Fibroblast of the aortic adventitia (primary cell): ENCODE results near the gene STUB1. TPM values are rescaled to one million over a fixed set of nuclear protein-coding genes. Genes with fewer than 3 reads are reported as not detected.

ENCODE experiments used
- DNase-seq: peaks from one replicate; pipeline ENCODE4 v3.0.0-alpha.2; 2010; ENCODE audit warnings: low read depth
- H3K4me3 ChIP-seq: 2 replicates; pipeline ENCODE4 v1.5.1; 2011; ENCODE audit warnings: low read depth, mild to moderate bottlenecking, control low read depth, low read length, moderate library complexity
- CTCF ChIP-seq: IDR thresholded peaks from 2 replicates; pipeline ENCODE4 v1.5.1; 2011; ENCODE audit warnings: mild to moderate bottlenecking, low read length, control low read depth, inconsistent platforms; ENCODE audit not compliant: insufficient read depth
- total RNA-seq: library from RNA; depleted of rRNA; stranded (reverse); fragments of >200 nt; gene quantifications from 2 replicates; pipeline ENCODE4 v1.2.3, GENCODE V29; 2012; ENCODE audit warnings: low replicate concordance

Gene STUB1
- total RNA-seq, 1 donor: 88.9 TPM

- DNase-seq: no peak
- no peak for TF ChIP-seq CTCF
Measured at GRCh38 chr16:670485-671352, 9.5 kb upstream of the STUB1 start.

DNA sequence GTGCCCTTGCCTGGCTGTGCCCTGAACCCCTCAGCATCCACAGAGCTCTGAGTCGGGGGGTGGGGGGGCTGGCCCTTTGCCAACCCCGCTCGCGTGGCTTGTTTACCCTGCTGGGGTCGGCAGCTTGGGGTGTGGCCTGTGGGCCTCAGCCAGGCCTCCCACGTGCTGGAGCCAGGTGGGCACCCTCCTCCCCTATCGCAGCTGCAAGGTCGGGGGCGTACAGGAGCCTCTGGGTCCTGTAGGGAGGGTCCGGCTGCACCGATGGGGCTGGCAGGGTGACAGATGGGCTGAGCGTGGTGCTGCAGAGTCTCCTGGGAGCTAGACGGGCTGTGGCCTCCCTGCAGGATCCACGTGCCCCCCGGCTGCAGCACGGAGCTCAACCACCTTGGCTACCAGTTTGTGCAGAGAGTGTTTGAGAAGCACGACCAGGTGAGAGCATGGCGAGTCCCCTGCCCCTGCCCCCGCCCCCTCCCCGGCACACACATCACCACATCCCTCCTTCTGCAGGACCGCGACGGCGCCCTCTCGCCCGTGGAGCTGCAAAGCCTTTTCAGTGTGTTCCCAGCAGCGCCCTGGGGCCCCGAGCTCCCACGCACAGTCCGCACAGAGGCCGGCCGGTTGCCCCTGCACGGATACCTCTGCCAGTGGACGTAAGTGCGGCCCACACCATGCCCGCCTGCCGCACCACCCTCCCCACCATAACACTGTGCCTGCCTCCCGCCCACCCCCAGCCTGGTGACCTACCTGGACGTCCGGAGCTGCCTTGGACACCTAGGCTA lies 8.7 kb upstream of the STUB1 start:
- TF ChIP-seq CTCF: no peak
- H3K4me3 ChIP-seq: no peak overlapping the region
- DNase-seq: no peak

More at GRCh38 chr16:670485-671352, 9.5 kb upstream of the STUB1 start:
- no peak overlapping the region for H3K4me3 ChIP-seq

DNA sequence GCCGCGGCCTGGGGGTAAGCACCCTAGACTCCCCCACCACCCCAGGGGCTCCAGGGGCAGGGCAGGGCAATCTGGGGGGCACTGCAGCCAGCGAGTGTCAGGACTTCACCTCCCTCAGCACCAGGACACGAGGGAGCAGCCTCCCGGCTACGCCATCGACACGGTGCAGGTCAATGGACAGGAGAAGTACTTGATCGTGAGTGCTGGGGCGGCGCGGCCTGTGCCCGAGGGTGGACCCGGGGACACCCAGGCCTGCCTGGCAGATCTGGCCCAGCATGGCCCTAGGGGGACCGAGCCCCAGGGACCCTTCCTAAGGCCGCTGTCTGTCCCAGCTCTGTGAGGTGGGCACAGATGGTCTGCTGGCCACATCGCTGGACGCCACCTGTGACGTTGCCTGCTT lies 7.8 kb upstream of the STUB1 start:
- DNase-seq: no peak
- no peak for TF ChIP-seq CTCF

DNA sequence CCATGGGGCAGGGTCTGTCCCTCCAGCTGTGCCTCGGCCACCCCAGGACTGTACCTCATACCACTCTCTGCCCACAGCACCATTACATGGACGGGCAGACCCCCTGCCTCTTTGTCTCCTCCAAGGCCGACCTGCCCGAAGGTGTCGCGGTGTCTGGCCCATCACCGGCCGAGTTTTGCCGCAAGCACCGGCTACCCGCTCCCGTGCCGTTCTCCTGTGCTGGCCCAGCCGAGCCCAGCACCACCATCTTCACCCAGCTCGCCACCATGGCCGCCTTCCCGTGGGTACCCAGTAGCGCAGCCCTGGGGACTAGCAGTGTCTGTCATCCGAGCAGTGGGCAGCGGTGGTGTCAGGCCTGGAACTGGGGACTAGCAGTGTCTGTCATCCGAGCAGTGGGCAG lies 7.4 kb upstream of the STUB1 start:
- no peak overlapping the region for H3K4me3 ChIP-seq
- TF ChIP-seq CTCF: no peak
- no peak for DNase-seq

More for the DNA sequence above, 7.8 kb upstream of the STUB1 start:
- H3K4me3 ChIP-seq: no peak overlapping the region

GRCh38 chr16:673399-673991 lies 6.7 kb upstream of the STUB1 start:
- no peak for TF ChIP-seq CTCF
- no peak overlapping the region for H3K4me3 ChIP-seq
- DNase-seq: no peak

DNA sequence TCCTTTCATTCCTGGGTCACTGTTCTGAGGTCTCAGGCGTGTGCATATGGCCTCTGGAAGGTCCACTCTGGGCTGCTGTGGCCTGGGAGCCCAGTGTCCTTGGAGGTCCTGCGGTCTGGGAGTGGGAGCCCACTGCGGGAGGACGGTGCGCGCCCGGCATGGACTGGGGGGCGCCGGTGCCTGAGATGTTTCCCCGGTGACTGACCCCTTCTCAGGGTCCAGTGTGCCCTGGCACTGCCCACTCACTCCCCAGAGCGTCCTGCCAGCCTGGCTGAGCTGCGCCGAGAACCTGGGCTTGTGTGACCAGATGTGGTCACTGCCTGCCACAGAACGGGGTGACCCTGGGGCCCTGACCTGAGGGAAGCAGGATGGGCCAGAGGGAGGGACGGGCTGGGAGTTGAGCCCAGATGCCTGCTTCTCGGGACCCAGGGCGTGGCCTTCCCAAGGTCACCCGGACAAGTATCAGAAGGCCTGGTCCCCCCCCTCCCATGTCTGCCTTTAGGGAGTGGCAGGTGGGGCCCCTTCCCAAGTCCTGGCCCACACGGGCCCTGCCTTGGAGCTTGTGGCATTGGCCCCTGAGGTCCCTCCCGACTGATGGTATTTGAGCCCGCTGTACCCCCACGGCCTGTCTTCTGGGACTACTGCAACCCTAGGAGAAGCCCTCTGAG lies 5.9 kb upstream of the STUB1 start:
- no peak for DNase-seq
- no peak overlapping the region for H3K4me3 ChIP-seq
- TF ChIP-seq CTCF: no peak
